ENCODE data around the gene GALNT17.

The GALNT17 gene

GRCh38 chr7:71613313-71613712 lies 481.4 kb downstream of the GALNT17 start:
- Histone ChIP-seq H3K4me3 (ENCODE audit: low read depth, low read length) (no peak overlapping the region), H3K27ac (ENCODE audit: extremely low read depth, low read depth, low read length) (no peak overlapping the region), H3K9me3 (ENCODE audit: control insufficient read depth, insufficient read depth, low read depth, low read length) (no peaks in the 10 kb centered on the region), H3K36me3 (ENCODE audit: control insufficient read depth in 2 of 2, insufficient read depth in 1 of 2, low read length in 2 of 2) (no peaks in the 10 kb centered on the region), H3K4me1 (ENCODE audit: control insufficient read depth, insufficient read depth, low read length) (no peaks in the 10 kb centered on the region)
- TF ChIP-seq CTCF (tag by site-specific recombination; IDR thresholded peaks at IDR 0.05): no peak
- no peak for TF ChIP-seq ZFHX2 (tag by site-specific recombination; conservative IDR thresholded peaks at IDR 0.05)
- no peak for TF ChIP-seq ZNF558 (tag by site-specific recombination; IDR thresholded peaks at IDR 0.05)
- TF ChIP-seq ZNF223 (tag by site-specific recombination; IDR thresholded peaks at IDR 0.05): no peak
- no peak for TF ChIP-seq ZNF513 (tag by site-specific recombination; IDR thresholded peaks at IDR 0.05)
- TF ChIP-seq ZNF670 (tag by site-specific recombination; IDR thresholded peaks at IDR 0.05; ENCODE audit: low read depth): no peak
- no peak for TF ChIP-seq ZNF175 (tag by site-specific recombination; IDR thresholded peaks at IDR 0.05)
- TF ChIP-seq ZBTB26 (tag by site-specific recombination; optimal IDR thresholded peaks at IDR 0.05): no peak
- no peak for TF ChIP-seq ZNF248 (tag by site-specific recombination; IDR thresholded peaks at IDR 0.05)
- no peak for TF ChIP-seq ZNF10 (tag by site-specific recombination; IDR thresholded peaks at IDR 0.05)
- no peak for TF ChIP-seq HOXA7 (CRISPR knock-in tag; IDR thresholded peaks at IDR 0.05; ENCODE audit: borderline replicate concordance)
- no peak for TF ChIP-seq ZBTB7A (tag by site-specific recombination; IDR thresholded peaks at IDR 0.05; ENCODE audit: low read depth)
- no peak for TF ChIP-seq PRDM4 (tag by site-specific recombination; IDR thresholded peaks at IDR 0.05)
- TF ChIP-seq ZNF544 (tag by site-specific recombination; IDR thresholded peaks at IDR 0.05): no peak
- TF ChIP-seq ZNF398 (tag by site-specific recombination; IDR thresholded peaks at IDR 0.05): no peak
- TF ChIP-seq ZNF664 (tag by site-specific recombination; IDR thresholded peaks at IDR 0.05): no peak
- TF ChIP-seq ZBTB20 (tag by site-specific recombination; IDR thresholded peaks at IDR 0.05): no peak
- CTCF ChIA-PET: no interaction called here
- POLR2A ChIA-PET: no interaction called here

GRCh38 chr7:71615017-71615416 lies 483.1 kb downstream of the GALNT17 start:
- H3K27ac ChIP-seq (ENCODE audit: extremely low read depth, low read depth, low read length): no peak overlapping the region
- no peaks in the 10 kb centered on the region for H3K36me3 ChIP-seq (ENCODE audit: control insufficient read depth in 2 of 2, insufficient read depth in 1 of 2, low read length in 2 of 2)
- H3K4me3 ChIP-seq (ENCODE audit: low read depth, low read length): no peak overlapping the region
- H3K4me1 ChIP-seq (ENCODE audit: control insufficient read depth, insufficient read depth, low read length): no peaks in the 10 kb centered on the region
- TF ChIP-seq ZNF548 (tag by site-specific recombination; IDR thresholded peaks at IDR 0.05): no peak
- no peak for TF ChIP-seq ZNF791 (tag by site-specific recombination; IDR thresholded peaks at IDR 0.05)
- no peak for TF ChIP-seq ZNF341 (tag by site-specific recombination; IDR thresholded peaks at IDR 0.05; ENCODE audit: low read depth)
- no peak for TF ChIP-seq ZNF138 (tag by site-specific recombination; IDR thresholded peaks at IDR 0.05; ENCODE audit: borderline replicate concordance)
- TF ChIP-seq ZNF404 (tag by site-specific recombination; IDR thresholded peaks at IDR 0.05): no peak
- no peak for TF ChIP-seq KLF1 (tag by site-specific recombination; IDR thresholded peaks at IDR 0.05)
- no peak for TF ChIP-seq ZNF354C (tag by site-specific recombination; IDR thresholded peaks at IDR 0.05; ENCODE audit: borderline replicate concordance, low read depth)
- TF ChIP-seq ZNF2 (tag by site-specific recombination; IDR thresholded peaks at IDR 0.05): no peak
- CTCF ChIA-PET: no interaction called here
- POLR2A ChIA-PET: no interaction called here
- no peaks in the 10 kb centered on the region for H3K9me3 ChIP-seq (ENCODE audit: control insufficient read depth, insufficient read depth, low read depth, low read length)

Measured in HEK293 (cell line).